D721Med (cell line): ENCODE data around the gene EPG5.
"Not testable (repeated sequence)": the region's sequence is repeated elsewhere in the genome, so short reads cannot be mapped to it uniquely, and the experiment has no call there.

Experiments
- DNase-seq: peaks from one replicate; pipeline ENCODE4 v3.0.0; 2011; ENCODE audit warnings: low spot score; ENCODE audit not compliant: insufficient read length
- FAIRE-seq: peaks from 2 replicates; lab custom pipeline; 2011; peaks lifted over from hg19 to GRCh38; lab: Jason Lieb, UNC
- CTCF ChIP-seq: IDR thresholded peaks from 2 replicates; pipeline ENCODE4 v1.5.1; 2012; ENCODE audit warnings: mild to moderate bottlenecking, control low read depth; ENCODE audit not compliant: insufficient read depth; ENCODE audit errors: missing control alignments

EPG5 gene

GRCh38 chr18:45997700-45998151 lies 30.6 kb upstream of the EPG5 start:
- DNase-seq, result no peak
- no peak for FAIRE-seq
- no peak for TF ChIP-seq CTCF

GRCh38 chr18:45995461-45995860 lies 28.3 kb upstream of the EPG5 start:
- DNase-seq (no peak), FAIRE-seq (no peak)
- no peak for TF ChIP-seq CTCF

- FAIRE-seq, result no peak
- DNase-seq, result no peak
Measured at GRCh38 chr18:45993438-45993837, 26.3 kb upstream of the EPG5 start.

GRCh38 chr18:45992527-45992926 lies 25.4 kb upstream of the EPG5 start:
- FAIRE-seq, DNase-seq: not testable (repeated sequence)

More at GRCh38 chr18:45993438-45993837, 26.3 kb upstream of the EPG5 start:
- TF ChIP-seq CTCF, result no peak

GRCh38 chr18:45991788-45992187 lies 24.7 kb upstream of the EPG5 start:
- no peak for TF ChIP-seq CTCF
- FAIRE-seq (no peak), DNase-seq (no peak)

GRCh38 chr18:45984546-45985235 lies 17.6 kb upstream of the EPG5 start:
- FAIRE-seq (no peak), DNase-seq (no peak)
- TF ChIP-seq CTCF, result no peak

GRCh38 chr18:45981821-45982220 lies 14.7 kb upstream of the EPG5 start:
- no peak for TF ChIP-seq CTCF
- no peak for DNase-seq
- no peak for FAIRE-seq
